HCT116 (cell line): ENCODE results near the gene AP4S1. TPM values are rescaled to one million over a fixed set of nuclear protein-coding genes. Genes with fewer than 3 reads are reported as not detected.

Source experiments
- ATAC-seq: fragments of 200-7000 bp; cut with Tn5 transposase; 2 replicates; pipeline ENCODE4 v1.9.1; 2020; ENCODE audit warnings: mild to moderate bottlenecking, moderate library complexity
- BruUV-seq: library from RNA; stranded (reverse); fragments of 400-500 nt; replicated peaks from 2 replicates; lab custom pipeline; 2021; lab: Mats Ljungman, UMichigan
- CTCF ChIA-PET: fragments of 300-600 bp; sonication (Branson Sonifier 250); formaldehyde crosslinking; loops from one replicate; lab custom pipeline; 2021; ENCODE audit warnings: antibody characterized with exemption; lab: Charles Lee
- POLR2A ChIA-PET: fragments of 300-600, 350-600 bp; sonication (Branson Sonifier 250); formaldehyde crosslinking; loops from one replicate; lab custom pipeline; 2021; ENCODE audit warnings: antibody characterized with exemption; lab: Charles Lee
- RAD21 ChIA-PET, 2 experiments: fragments of 300-600 bp; sonication (Branson Sonifier 250); formaldehyde crosslinking; loops; one replicate each; lab custom pipeline; 2023; ENCODE audit warnings: low total read pairs in 2 of 2; ENCODE audit not compliant: uncharacterized antibody in 2 of 2, unreplicated experiment in 2 of 2, low non-redundant PET in 1 of 2; lab: Charles Lee
- DNase-seq: peaks from one replicate; pipeline ENCODE4 v3.0.0-alpha.2; 2010; ENCODE audit warnings: low read depth, low spot score
- H2AFZ ChIP-seq: fragments of 200-600 bp; shearing (Covaris generic), sonication (generic); 2 replicates; pipeline ENCODE4 v1.6.1; 2017; ENCODE audit warnings: low read depth, mixed run types, mixed read lengths, antibody characterized with exemption, low read length; ENCODE audit not compliant: poor library complexity, severe bottlenecking
- H3K27ac ChIP-seq: 2 replicates; pipeline ENCODE4 v1.5.1; 2012; ENCODE audit warnings: low read depth, low read length
- H3K27me3 ChIP-seq: fragments of 200-600 bp; sonication (generic); 2 replicates; pipeline ENCODE4 v1.6.1; 2016; ENCODE audit warnings: mixed run types, low read length, mixed read lengths; ENCODE audit not compliant: insufficient read depth
- H3K36me3 ChIP-seq, 2 experiments: fragments of 200-500 bp in 1 of 2; fragments of 200-600 bp in 1 of 2; sonication (Bioruptor generic) in 1 of 2; sonication (generic) in 1 of 2; 2 replicates each; pipeline versions ENCODE4 v1.5.1 to v1.6.1; 2014 to 2016; ENCODE audit warnings: low read length in 2 of 2, inconsistent platforms in 1 of 2, mixed read lengths in 1 of 2, mixed run types in 1 of 2; ENCODE audit not compliant: insufficient read depth in 2 of 2, control insufficient read depth in 1 of 2
- H3K4me1 ChIP-seq, 2 experiments: fragments of 200-600 bp in 1 of 2; sonication (generic) in 1 of 2; 2 replicates each; pipeline versions ENCODE4 v1.5.1 to v1.6.1; 2012 to 2017; ENCODE audit warnings: low read length in 2 of 2, inconsistent platforms in 1 of 2, mild to moderate bottlenecking in 1 of 2, mixed read lengths in 1 of 2, mixed run types in 1 of 2, moderate library complexity in 1 of 2; ENCODE audit not compliant: insufficient read depth in 2 of 2, control insufficient read depth in 1 of 2
- H3K4me2 ChIP-seq: fragments of 200-600 bp; sonication (generic); 2 replicates; pipeline ENCODE4 v1.6.1; 2017; ENCODE audit warnings: mixed run types, low read length, mixed read lengths
- H3K4me3 ChIP-seq, 2 experiments: fragments of 200-600 bp in 1 of 2; sonication (generic) in 1 of 2; replicated peaks in 1 of 2; 2 replicates each; pipeline ENCODE4 v1.5.1; 2011 to 2016; ENCODE audit warnings: low read length in 2 of 2, control low read depth in 1 of 2, low read depth in 1 of 2, mild to moderate bottlenecking in 1 of 2, mixed read lengths in 1 of 2, mixed run types in 1 of 2
- H3K79me2 ChIP-seq: fragments of 200-600 bp; sonication (generic); 2 replicates; pipeline ENCODE4 v1.6.1; 2017; ENCODE audit warnings: mild to moderate bottlenecking, mixed run types, low read length, moderate library complexity, mixed read lengths; ENCODE audit not compliant: insufficient read depth
- H3K9ac ChIP-seq: fragments of 200-600 bp; sonication (generic); 2 replicates; pipeline ENCODE4 v1.6.1; 2016; ENCODE audit warnings: low read length, mixed read lengths
- H3K9me2 ChIP-seq: fragments of 200-600 bp; sonication (generic), shearing (Covaris generic); 2 replicates; pipeline ENCODE4 v1.6.1; 2017; ENCODE audit warnings: mixed run types, mild to moderate bottlenecking, moderate library complexity; ENCODE audit not compliant: insufficient read depth
- H3K9me3 ChIP-seq, 2 experiments: fragments of 200-500 bp in 1 of 2; fragments of 200-600 bp in 1 of 2; sonication (Bioruptor generic) in 1 of 2; sonication (generic) in 1 of 2; 2 replicates each; pipeline ENCODE4 v1.6.1; 2014 to 2017; ENCODE audit warnings: low read length in 2 of 2, mixed read lengths in 2 of 2, inconsistent platforms in 1 of 2, low read depth in 1 of 2, mild to moderate bottlenecking in 1 of 2, mixed run types in 1 of 2, moderate library complexity in 1 of 2; ENCODE audit not compliant: control insufficient read depth in 1 of 2, insufficient read depth in 1 of 2
- H4K20me1 ChIP-seq: fragments of 200-600 bp; sonication (generic), shearing (Covaris generic); 2 replicates; pipeline ENCODE4 v1.6.1; 2017; ENCODE audit warnings: mixed run types, mild to moderate bottlenecking, moderate library complexity; ENCODE audit not compliant: insufficient read depth
- CBX3 ChIP-seq: IDR thresholded peaks from 2 replicates; pipeline ENCODE4 v1.6.1; 2012; ENCODE audit warnings: low read depth
- CEBPB ChIP-seq: IDR thresholded peaks from 2 replicates; pipeline ENCODE4 v1.6.1; 2012; ENCODE audit warnings: low read depth
- POLR2AphosphoS5 ChIP-seq: IDR thresholded peaks from 2 replicates; pipeline ENCODE4 v1.6.1; 2011; ENCODE audit warnings: mild to moderate bottlenecking, low read depth, low read length, moderate library complexity
- SIN3A ChIP-seq: IDR thresholded peaks from 2 replicates; pipeline ENCODE4 v1.6.1; 2012; ENCODE audit warnings: low read depth
- intact Hi-C: fragments of 100-400 bp; cut with micrococcal nuclease; formaldehyde crosslinking; loops from 2 replicates; pipeline ENCODE4 v1.10.0; 2022
- total RNA-seq: library from RNA; stranded (reverse); gene quantifications from one replicate; pipeline ENCODE4 v1.2.1, GENCODE V29; 2021; ENCODE audit not compliant: unreplicated experiment
- TF ChIP-seq, protein P1 (sequence below): IDR thresholded peaks from 2 replicates; pipeline ENCODE4 v1.6.1; 2011; ENCODE audit warnings: mild to moderate bottlenecking, low read length, moderate library complexity; ENCODE audit not compliant: insufficient replicate concordance; ENCODE audit errors: extremely low read depth
- TF ChIP-seq, protein P2 (sequence below), 3 experiments: fragments of 200-600 bp in 1 of 3; sonication (generic) in 1 of 3; IDR thresholded peaks in 2 of 3; conservative IDR thresholded peaks in 1 of 3; 2 replicates each; pipeline ENCODE4 v1.5.1; 2012 to 2017; ENCODE audit warnings: low read depth in 2 of 3, low read length in 2 of 3, antibody characterized with exemption in 1 of 3, borderline replicate concordance in 1 of 3, control low read depth in 1 of 3, mild to moderate bottlenecking in 1 of 3, mixed read lengths in 1 of 3, mixed run types in 1 of 3, moderate library complexity in 1 of 3; ENCODE audit not compliant: insufficient read depth in 1 of 3

Gene AP4S1
- total RNA-seq, 1 experiment from 2014 or later = 5.0 TPM

DNA sequence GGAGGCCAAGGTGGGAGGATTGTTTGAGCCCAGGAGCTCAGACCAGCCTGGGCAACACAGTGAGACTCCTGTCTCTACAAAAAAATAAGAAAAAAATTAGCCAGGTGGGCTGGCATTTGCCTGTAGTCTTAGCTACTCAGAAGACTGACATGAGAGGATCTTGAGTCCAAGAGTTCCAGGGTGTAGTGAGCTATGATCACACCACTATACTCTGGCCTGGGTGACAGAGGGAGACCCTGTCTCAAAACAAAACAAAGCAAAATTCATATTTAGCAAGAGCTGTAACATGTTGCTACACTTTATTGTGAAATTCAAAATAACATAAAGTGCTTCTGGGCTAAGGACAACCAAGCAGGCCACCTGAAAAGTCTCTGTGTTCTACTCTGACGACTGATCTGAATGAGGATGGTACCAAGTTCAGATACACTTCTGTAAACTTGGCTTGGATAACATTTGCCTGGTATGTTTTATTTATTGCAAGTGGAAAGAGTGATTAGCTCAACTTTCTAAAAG, 12.3 kb downstream of the AP4S1 start:
- peaks cover 1% of the 10 kb centered on the region; the same call in 1 of the 2 replicates for H3K79me2 ChIP-seq
- peaks cover 57 to 62% of the 10 kb centered on the region in 2 experiments for H3K4me1 ChIP-seq
- ChIA-PET RAD21 (interaction anchor here in 1 of 2 experiments (0.6 kb wide), 1 partner anchor 9 kb away, joined by 3 read pairs; no protein-coding TSS in a partner anchor), POLR2A (interaction anchor here (1.0 to 2.0 kb wide), 4 partner anchors 9 to 15 kb away, joined by 3 to 9 read pairs (median 4); partner anchors contain the start of gene STRN3), CTCF (no interaction called here)
- TF ChIP-seq, protein P1, sequence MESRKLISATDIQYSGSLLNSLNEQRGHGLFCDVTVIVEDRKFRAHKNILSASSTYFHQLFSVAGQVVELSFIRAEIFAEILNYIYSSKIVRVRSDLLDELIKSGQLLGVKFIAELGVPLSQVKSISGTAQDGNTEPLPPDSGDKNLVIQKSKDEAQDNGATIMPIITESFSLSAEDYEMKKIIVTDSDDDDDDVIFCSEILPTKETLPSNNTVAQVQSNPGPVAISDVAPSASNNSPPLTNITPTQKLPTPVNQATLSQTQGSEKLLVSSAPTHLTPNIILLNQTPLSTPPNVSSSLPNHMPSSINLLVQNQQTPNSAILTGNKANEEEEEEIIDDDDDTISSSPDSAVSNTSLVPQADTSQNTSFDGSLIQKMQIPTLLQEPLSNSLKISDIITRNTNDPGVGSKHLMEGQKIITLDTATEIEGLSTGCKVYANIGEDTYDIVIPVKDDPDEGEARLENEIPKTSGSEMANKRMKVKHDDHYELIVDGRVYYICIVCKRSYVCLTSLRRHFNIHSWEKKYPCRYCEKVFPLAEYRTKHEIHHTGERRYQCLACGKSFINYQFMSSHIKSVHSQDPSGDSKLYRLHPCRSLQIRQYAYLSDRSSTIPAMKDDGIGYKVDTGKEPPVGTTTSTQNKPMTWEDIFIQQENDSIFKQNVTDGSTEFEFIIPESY = no peak
- TF ChIP-seq CEBPB (no peak), SIN3A (no peak), POLR2AphosphoS5 (no peak), CBX3 (no peak)
- TF ChIP-seq, protein P2, sequence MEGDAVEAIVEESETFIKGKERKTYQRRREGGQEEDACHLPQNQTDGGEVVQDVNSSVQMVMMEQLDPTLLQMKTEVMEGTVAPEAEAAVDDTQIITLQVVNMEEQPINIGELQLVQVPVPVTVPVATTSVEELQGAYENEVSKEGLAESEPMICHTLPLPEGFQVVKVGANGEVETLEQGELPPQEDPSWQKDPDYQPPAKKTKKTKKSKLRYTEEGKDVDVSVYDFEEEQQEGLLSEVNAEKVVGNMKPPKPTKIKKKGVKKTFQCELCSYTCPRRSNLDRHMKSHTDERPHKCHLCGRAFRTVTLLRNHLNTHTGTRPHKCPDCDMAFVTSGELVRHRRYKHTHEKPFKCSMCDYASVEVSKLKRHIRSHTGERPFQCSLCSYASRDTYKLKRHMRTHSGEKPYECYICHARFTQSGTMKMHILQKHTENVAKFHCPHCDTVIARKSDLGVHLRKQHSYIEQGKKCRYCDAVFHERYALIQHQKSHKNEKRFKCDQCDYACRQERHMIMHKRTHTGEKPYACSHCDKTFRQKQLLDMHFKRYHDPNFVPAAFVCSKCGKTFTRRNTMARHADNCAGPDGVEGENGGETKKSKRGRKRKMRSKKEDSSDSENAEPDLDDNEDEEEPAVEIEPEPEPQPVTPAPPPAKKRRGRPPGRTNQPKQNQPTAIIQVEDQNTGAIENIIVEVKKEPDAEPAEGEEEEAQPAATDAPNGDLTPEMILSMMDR (IDR thresholded peaks at IDR 0.05 in 2 of 3, conservative IDR thresholded peaks at IDR 0.05 in 1 of 3; ENCODE audit: borderline replicate concordance in 1 of 3, insufficient read depth in 1 of 3, low read depth in 2 of 3, low read length in 2 of 3) = no peak
- H3K9ac ChIP-seq = no peak overlapping the region
- no peaks in the 10 kb centered on the region for H4K20me1 ChIP-seq
- H3K27me3 ChIP-seq = no peaks in the 10 kb centered on the region
- no TSS peak for BruUV-seq
- intact Hi-C loops = no loop called here
- peak overlapping the region; percentile 54; the same call in 1 of the 2 replicates for H3K4me2 ChIP-seq
- no peak overlapping the region for H2AFZ ChIP-seq
- H3K36me3 ChIP-seq = no peaks in the 10 kb centered on the region
- no peaks in the 10 kb centered on the region for H3K9me3 ChIP-seq
- DNase-seq (no peak), ATAC-seq (no peak)
- H3K9me2 ChIP-seq = no peaks in the 10 kb centered on the region
- H3K4me3 ChIP-seq = no peak overlapping the region
- peak overlapping the region; percentile 78 for H3K27ac ChIP-seq
